Adrenal gland (tissue), 5 donors: ENCODE measurements around the gene SMURF1.

Experiments
- CTCF ChIP-seq, 6 experiments: fragments of 450-650 bp in 4 of 6; fragments of 200-600 bp in 2 of 6; sonication (generic) in 1 of 6; IDR thresholded peaks; 1 replicate in 5 of 6; 2 replicates in 1 of 6; pipeline versions ENCODE4 v1.5.1 to v1.8.0; 2016 to 2021; ENCODE audit warnings: antibody characterized with exemption in 6 of 6, mild to moderate bottlenecking in 2 of 6, moderate library complexity in 1 of 6
- POLR2A ChIP-seq, 2 donors: fragments of 450-650 bp; IDR thresholded peaks; one replicate each; pipeline ENCODE4 v1.6.1; 2017; ENCODE audit warnings: antibody characterized with exemption in 2 of 2, mild to moderate bottlenecking in 2 of 2, moderate library complexity in 1 of 2
- donor health status: DM: no; HTN: no; CAD: no.

DNA sequence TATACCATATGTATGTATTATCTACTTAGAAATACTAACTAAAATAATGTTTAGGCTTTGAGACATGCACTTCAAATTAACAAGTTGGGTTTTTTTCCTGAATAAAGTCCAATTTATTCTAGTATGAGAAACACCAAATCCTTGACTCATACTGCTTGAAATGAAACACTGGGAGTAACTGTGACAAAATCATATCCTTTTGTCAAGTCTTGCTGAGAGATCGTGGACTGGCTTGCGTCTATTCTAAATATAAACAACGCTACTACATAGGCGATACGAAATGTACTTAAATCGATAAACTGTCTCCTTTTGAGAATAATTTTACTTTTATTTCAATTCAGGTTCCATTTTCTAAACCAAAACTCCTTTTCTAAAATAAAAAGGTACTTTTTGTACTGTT lies 16.3 kb downstream of the SMURF1 start:
- TF ChIP-seq CTCF (IDR thresholded peaks at IDR 0.05) (no peak), POLR2A (IDR thresholded peaks at IDR 0.05) (no peak)
